SJSA1 (cell line): ENCODE results near the gene BABAM2. TPM values are rescaled to one million over a fixed set of nuclear protein-coding genes. Genes with fewer than 3 reads are reported as not detected.

Experiments used
- DNase-seq, 2 experiments: peaks; one replicate each; pipeline ENCODE4 v3.0.0-alpha.2; 2015 to 2020; ENCODE audit warnings: low spot score in 2 of 2, low read depth in 1 of 2
- H3K27ac ChIP-seq: fragments of 250-450 bp; sonication (Bioruptor Pico); 2 replicates; pipeline ENCODE4 v1.5.1; 2020; ENCODE audit warnings: mild to moderate bottlenecking, moderate library complexity
- H3K27me3 ChIP-seq: fragments of 250-450 bp; sonication (Bioruptor Pico); replicated peaks from 2 replicates; pipeline ENCODE4 v1.5.1; 2020; ENCODE audit warnings: mild to moderate bottlenecking, moderate library complexity
- H3K36me3 ChIP-seq: fragments of 250-450 bp; sonication (Bioruptor Pico); 2 replicates; pipeline ENCODE4 v1.5.1; 2020; ENCODE audit warnings: mild to moderate bottlenecking
- H3K4me1 ChIP-seq: fragments of 250-450 bp; sonication (Bioruptor Pico); replicated peaks from 2 replicates; pipeline ENCODE4 v1.6.1; 2021; ENCODE audit warnings: mild to moderate bottlenecking
- H3K4me3 ChIP-seq: fragments of 250-450 bp; sonication (Bioruptor Pico); 2 replicates; pipeline ENCODE4 v1.5.1; 2020; ENCODE audit warnings: mild to moderate bottlenecking
- H3K9me3 ChIP-seq: fragments of 250-450 bp; sonication (Bioruptor Pico); replicated peaks from 2 replicates; pipeline ENCODE4 v1.5.1; 2020; ENCODE audit warnings: mild to moderate bottlenecking
- total RNA-seq: library from RNA; depleted of rRNA; stranded (reverse); fragments of >200 nt; shearing (Covaris generic); gene quantifications from 2 replicates; pipeline ENCODE4 v1.2.3, GENCODE V29; 2014

Gene BABAM2
- total RNA-seq, 1 experiment from 2014 or later, result 24.6 TPM

- no peak for DNase-seq
- no peak overlapping the region for H3K27ac ChIP-seq
- no peaks in the 10 kb centered on the region for H3K9me3 ChIP-seq
- no peaks in the 10 kb centered on the region for H3K27me3 ChIP-seq
- H3K4me1 ChIP-seq, result no peaks in the 10 kb centered on the region
- no peaks in the 10 kb centered on the region for H3K36me3 ChIP-seq
- no peak overlapping the region for H3K4me3 ChIP-seq
Measured at GRCh38 chr2:28148000-28148399, 257.5 kb downstream of the BABAM2 start.

- H3K9me3 ChIP-seq, result no peaks in the 10 kb centered on the region
- no peaks in the 10 kb centered on the region for H3K4me1 ChIP-seq
- H3K27ac ChIP-seq, result no peak overlapping the region
- H3K4me3 ChIP-seq, result no peak overlapping the region
- no peak for DNase-seq
- no peaks in the 10 kb centered on the region for H3K27me3 ChIP-seq
- H3K36me3 ChIP-seq, result no peaks in the 10 kb centered on the region
Measured at GRCh38 chr2:28148566-28148965, 258.0 kb downstream of the BABAM2 start.

GRCh38 chr2:28150236-28150915 is 259.8 kb downstream of the BABAM2 start:
- Histone ChIP-seq H3K4me1 (peaks cover 4% of the 10 kb centered on the region; the same call in 1 of the 2 replicates), H3K27ac (no peak overlapping the region), H3K27me3 (no peaks in the 10 kb centered on the region), H3K36me3 (no peaks in the 10 kb centered on the region), H3K4me3 (no peak overlapping the region), H3K9me3 (no peaks in the 10 kb centered on the region)
- no peak for DNase-seq

GRCh38 chr2:28150994-28151393 is 260.5 kb downstream of the BABAM2 start:
- H3K27me3 ChIP-seq, result no peaks in the 10 kb centered on the region
- DNase-seq, result no peak
- no peak overlapping the region for H3K4me3 ChIP-seq
- H3K36me3 ChIP-seq, result no peaks in the 10 kb centered on the region
- H3K27ac ChIP-seq, result no peak overlapping the region
- H3K9me3 ChIP-seq, result 0 out of 2 replicates have a peak, but pooled peaks cover 1% of the 10 kb centered on the region
- H3K4me1 ChIP-seq, result peaks cover 4% of the 10 kb centered on the region; the same call in 1 of the 2 replicates

- DNase-seq, result no peak
- Histone ChIP-seq H3K9me3 (0 out of 2 replicates have a peak, but pooled peaks cover 2% of the 10 kb centered on the region), H3K36me3 (no peaks in the 10 kb centered on the region), H3K27me3 (no peaks in the 10 kb centered on the region), H3K4me1 (peaks cover 4% of the 10 kb centered on the region; the same call in 1 of the 2 replicates), H3K27ac (no peak overlapping the region), H3K4me3 (no peak overlapping the region)
Measured at GRCh38 chr2:28152585-28153280, 262.2 kb downstream of the BABAM2 start.

- Histone ChIP-seq H3K36me3 (no peaks in the 10 kb centered on the region), H3K9me3 (0 out of 2 replicates have a peak, but pooled peaks cover 2% of the 10 kb centered on the region), H3K4me1 (peaks cover 4% of the 10 kb centered on the region; the same call in 1 of the 2 replicates), H3K4me3 (no peak overlapping the region), H3K27me3 (no peaks in the 10 kb centered on the region), H3K27ac (no peak overlapping the region)
- DNase-seq, result no peak
Measured at GRCh38 chr2:28153851-28154250, 263.3 kb downstream of the BABAM2 start.

GRCh38 chr2:28155086-28155485 is 264.6 kb downstream of the BABAM2 start:
- Histone ChIP-seq H3K4me1 (peaks cover 4% of the 10 kb centered on the region; the same call in 1 of the 2 replicates), H3K9me3 (0 out of 2 replicates have a peak, but pooled peaks cover 2% of the 10 kb centered on the region), H3K27ac (no peak overlapping the region), H3K36me3 (no peaks in the 10 kb centered on the region), H3K4me3 (no peak overlapping the region), H3K27me3 (no peaks in the 10 kb centered on the region)
- no peak for DNase-seq

GRCh38 chr2:28155627-28156026 is 265.1 kb downstream of the BABAM2 start:
- Histone ChIP-seq H3K4me3 (no peak overlapping the region), H3K9me3 (0 out of 2 replicates have a peak, but pooled peaks cover 2% of the 10 kb centered on the region), H3K36me3 (no peaks in the 10 kb centered on the region), H3K4me1 (peaks cover 5% of the 10 kb centered on the region), H3K27ac (no peak overlapping the region), H3K27me3 (no peaks in the 10 kb centered on the region)
- DNase-seq, result no peak

- no peak overlapping the region for H3K27ac ChIP-seq
- 0 out of 2 replicates have a peak, but pooled peaks cover 2% of the 10 kb centered on the region for H3K9me3 ChIP-seq
- H3K36me3 ChIP-seq, result no peaks in the 10 kb centered on the region
- H3K27me3 ChIP-seq, result no peaks in the 10 kb centered on the region
- DNase-seq, result no peak
- H3K4me3 ChIP-seq, result no peak overlapping the region
- peaks cover 18% of the 10 kb centered on the region for H3K4me1 ChIP-seq
Measured at GRCh38 chr2:28158791-28159190, 268.3 kb downstream of the BABAM2 start.

- Histone ChIP-seq H3K36me3 (no peaks in the 10 kb centered on the region), H3K27me3 (no peaks in the 10 kb centered on the region), H3K4me1 (peaks cover 28% of the 10 kb centered on the region), H3K27ac (peak overlapping the region; percentile 47; the same call in 1 of the 2 replicates), H3K4me3 (no peak overlapping the region), H3K9me3 (0 out of 2 replicates have a peak, but pooled peaks cover 1% of the 10 kb centered on the region)
- peak in 1 of 2 experiments; percentile 47 for DNase-seq
Measured at GRCh38 chr2:28160986-28161425, 270.5 kb downstream of the BABAM2 start.

GRCh38 chr2:28161466-28161865 is 270.9 kb downstream of the BABAM2 start:
- Histone ChIP-seq H3K4me1 (peaks cover 28% of the 10 kb centered on the region), H3K27me3 (no peaks in the 10 kb centered on the region), H3K9me3 (no peaks in the 10 kb centered on the region), H3K27ac (peak overlapping the region; percentile 47; the same call in 1 of the 2 replicates), H3K4me3 (no peak overlapping the region), H3K36me3 (no peaks in the 10 kb centered on the region)
- no peak for DNase-seq

GRCh38 chr2:28162564-28162963 is 272.0 kb downstream of the BABAM2 start:
- Histone ChIP-seq H3K36me3 (no peaks in the 10 kb centered on the region), H3K27me3 (no peaks in the 10 kb centered on the region), H3K4me1 (peaks cover 32% of the 10 kb centered on the region), H3K9me3 (no peaks in the 10 kb centered on the region), H3K4me3 (no peak overlapping the region), H3K27ac (no peak overlapping the region)
- no peak for DNase-seq

GRCh38 chr2:28163028-28163427 is 272.5 kb downstream of the BABAM2 start:
- Histone ChIP-seq H3K4me3 (no peak overlapping the region), H3K9me3 (no peaks in the 10 kb centered on the region), H3K27ac (no peak overlapping the region), H3K36me3 (no peaks in the 10 kb centered on the region), H3K27me3 (no peaks in the 10 kb centered on the region), H3K4me1 (peaks cover 32% of the 10 kb centered on the region)
- DNase-seq, result no peak
